C1 segment of cervical spinal cord (tissue), 14 donors: ENCODE results near the gene TOP1.
A peak's percentile ranks its signal among the peaks of the same experiment; 100 is the strongest.

Experiments
- DNase-seq, 14 donors: peaks; one replicate each; lab custom pipeline; 2025; lab: John Stamatoyannopoulos, UW

TOP1 gene

GRCh38 chr20:41143354-41143753, 114.7 kb downstream of the TOP1 start:
- DNase-seq, result no peak

- DNase-seq, result no peak
Measured at GRCh38 chr20:41145317-41145716, 116.7 kb downstream of the TOP1 start.

GRCh38 chr20:41145821-41146620, 117.4 kb downstream of the TOP1 start:
- peak in 5 of 14 donors; percentile 28 to 69 (median 46) for DNase-seq

- DNase-seq, result peak in 8 of 14 donors; percentile 11 to 64 (median 34)
Measured at GRCh38 chr20:41147767-41148191, 119.2 kb downstream of the TOP1 start.

GRCh38 chr20:41148942-41149341, 120.3 kb downstream of the TOP1 start:
- DNase-seq, result no peak

GRCh38 chr20:41150664-41151063, 122.0 kb downstream of the TOP1 start:
- no peak for DNase-seq

- peak in 1 of 14 donors; percentile 23 for DNase-seq
Measured at GRCh38 chr20:41151134-41151869, 122.7 kb downstream of the TOP1 start.

- DNase-seq, result no peak
Measured at GRCh38 chr20:41152108-41152757, 123.6 kb downstream of the TOP1 start.

GRCh38 chr20:41154436-41155176, 126.0 kb downstream of the TOP1 start:
- no peak for DNase-seq

- no peak for DNase-seq
Measured at GRCh38 chr20:41155261-41155660, 126.6 kb downstream of the TOP1 start.

- no peak for DNase-seq
Measured at GRCh38 chr20:41158082-41158625, 129.5 kb downstream of the TOP1 start.

- no peak for DNase-seq
Measured at GRCh38 chr20:41159547-41159946, 130.9 kb downstream of the TOP1 start.

GRCh38 chr20:41160686-41161085, 132.1 kb downstream of the TOP1 start:
- no peak for DNase-seq

- peak in 4 of 14 donors; percentile 15 to 98 (median 46) for DNase-seq
Measured at GRCh38 chr20:41161886-41162285, 133.3 kb downstream of the TOP1 start.

GRCh38 chr20:41162396-41162795, 133.8 kb downstream of the TOP1 start:
- peak in 1 of 14 donors; percentile 87 for DNase-seq

- DNase-seq, result no peak
Measured at GRCh38 chr20:41163821-41164220, 135.2 kb downstream of the TOP1 start.

- DNase-seq, result no peak
Measured at GRCh38 chr20:41165001-41165882, 136.6 kb downstream of the TOP1 start.

- no peak for DNase-seq
Measured at GRCh38 chr20:41166201-41167117, 137.8 kb downstream of the TOP1 start.

- no peak for DNase-seq
Measured at GRCh38 chr20:41167118-41167470, 138.5 kb downstream of the TOP1 start.
